GM18951 (cell line): ENCODE results near the gene JAKMIP1.

Experiments used
- POLR2A ChIP-seq: IDR thresholded peaks from 4 replicates; pipeline ENCODE4 v1.6.1; 2011; ENCODE audit warnings: mild to moderate bottlenecking; ENCODE audit not compliant: insufficient read length, insufficient read depth; ENCODE audit errors: extremely low read depth
- in situ Hi-C: fragments of 300-500 bp; cut with MboI; formaldehyde crosslinking; loops from one replicate; pipeline ENCODE4 v1.12.0; 2022; ENCODE audit warnings: low sequenced_read_pairs, mixed read lengths, inconsistent platforms; ENCODE audit not compliant: unreplicated experiment

JAKMIP1 gene

GRCh38 chr4:6115746-6116586, 84.4 kb downstream of the JAKMIP1 start:
- no peak for TF ChIP-seq POLR2A

GRCh38 chr4:6115342-6115741, 85.0 kb downstream of the JAKMIP1 start:
- no peak for TF ChIP-seq POLR2A
- in situ Hi-C loops = no loop called here

More at GRCh38 chr4:6115746-6116586, 84.4 kb downstream of the JAKMIP1 start:
- in situ Hi-C loops = no loop called here

- in situ Hi-C loops = no loop called here
- TF ChIP-seq POLR2A = no peak
Observed at GRCh38 chr4:6114601-6115000, 85.7 kb downstream of the JAKMIP1 start.

DNA sequence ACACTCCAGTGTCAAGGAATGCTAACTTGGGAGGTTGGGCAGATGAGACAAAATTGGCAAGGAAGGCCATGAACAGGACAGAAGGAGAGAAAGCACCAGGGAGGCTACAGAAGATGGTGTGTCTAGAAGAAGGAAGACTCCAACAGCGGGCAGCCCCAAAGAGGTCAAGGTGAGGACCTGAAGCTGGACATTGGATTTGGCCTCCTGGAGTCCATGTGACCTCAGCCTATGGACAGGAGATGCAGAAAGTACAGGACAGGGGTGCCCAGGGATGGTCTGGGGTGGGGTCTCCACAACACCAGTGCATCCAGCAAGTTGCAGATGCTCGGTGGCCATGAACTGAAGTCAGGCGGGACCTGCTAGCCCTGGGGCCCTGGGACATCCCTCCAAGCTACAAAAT, 86.2 kb downstream of the JAKMIP1 start:
- in situ Hi-C loops = no loop called here
- no peak for TF ChIP-seq POLR2A

GRCh38 chr4:6113641-6114040, 86.7 kb downstream of the JAKMIP1 start:
- in situ Hi-C loops = no loop called here
- no peak for TF ChIP-seq POLR2A

GRCh38 chr4:6112606-6113290, 87.6 kb downstream of the JAKMIP1 start:
- TF ChIP-seq POLR2A = no peak
- in situ Hi-C loops = no loop called here

DNA sequence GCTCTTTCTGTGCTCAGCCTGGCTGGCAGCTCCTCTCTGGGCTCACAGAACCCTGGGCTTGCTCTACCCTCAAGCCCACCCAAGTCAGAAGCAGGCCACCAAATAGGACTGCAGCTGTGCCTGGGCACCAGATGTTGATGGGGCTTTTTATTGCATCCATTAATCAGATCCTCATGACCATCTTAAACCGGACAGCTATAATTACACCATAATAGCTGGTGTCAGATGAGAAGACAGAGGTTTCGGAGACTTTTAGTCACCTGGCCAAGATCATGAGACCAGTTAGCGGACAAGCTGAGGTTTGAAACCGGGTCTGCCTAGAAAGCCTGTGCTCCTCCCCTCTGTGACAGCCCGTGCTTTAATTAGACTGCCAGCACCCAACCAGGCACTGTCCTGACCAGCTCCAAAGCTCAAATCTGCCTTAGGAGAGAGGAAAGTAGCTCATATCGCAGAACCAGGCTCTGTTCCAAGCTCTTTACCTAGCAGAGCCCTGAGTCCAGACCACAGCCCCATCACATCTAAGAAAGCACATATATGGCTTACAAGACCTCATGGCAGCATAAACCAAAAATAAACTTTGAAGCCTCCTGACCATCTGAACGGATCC, 88.9 kb downstream of the JAKMIP1 start:
- in situ Hi-C loops = no loop called here

DNA sequence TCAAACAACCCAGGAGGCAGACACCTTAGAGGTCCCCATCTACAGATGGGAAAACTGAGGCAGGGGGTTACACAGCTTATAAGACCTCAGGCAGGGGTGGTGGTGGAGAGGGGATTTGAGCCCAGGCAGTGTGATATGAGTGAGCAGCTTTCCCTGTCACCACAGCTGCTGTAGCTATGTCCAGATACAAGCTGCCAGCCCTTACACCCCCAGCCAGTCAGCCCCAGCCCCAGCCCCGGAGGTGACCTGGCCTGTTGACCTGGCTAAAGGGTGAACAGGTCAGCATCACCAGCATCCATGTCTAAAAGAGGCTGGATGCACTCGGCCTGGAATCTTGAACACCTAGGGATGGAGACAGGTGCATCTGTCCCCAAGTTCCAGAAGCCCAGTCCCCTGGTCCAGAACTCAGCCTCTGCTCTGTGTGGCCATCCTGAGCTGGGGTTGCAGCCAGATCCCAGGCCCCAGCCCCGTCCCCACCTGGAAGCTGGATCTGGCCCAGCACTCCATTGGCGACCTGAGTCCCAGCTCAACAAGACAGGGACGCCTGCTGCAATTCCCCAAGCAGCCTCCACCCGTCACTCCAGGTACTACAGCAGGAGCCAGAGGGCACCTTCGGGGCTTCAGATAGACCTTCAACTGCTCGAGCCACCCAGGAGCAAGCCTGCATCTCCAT, 89.5 kb downstream of the JAKMIP1 start:
- in situ Hi-C loops = no loop called here
- no peak for TF ChIP-seq POLR2A

More for the DNA sequence above, 88.9 kb downstream of the JAKMIP1 start:
- no peak for TF ChIP-seq POLR2A

DNA sequence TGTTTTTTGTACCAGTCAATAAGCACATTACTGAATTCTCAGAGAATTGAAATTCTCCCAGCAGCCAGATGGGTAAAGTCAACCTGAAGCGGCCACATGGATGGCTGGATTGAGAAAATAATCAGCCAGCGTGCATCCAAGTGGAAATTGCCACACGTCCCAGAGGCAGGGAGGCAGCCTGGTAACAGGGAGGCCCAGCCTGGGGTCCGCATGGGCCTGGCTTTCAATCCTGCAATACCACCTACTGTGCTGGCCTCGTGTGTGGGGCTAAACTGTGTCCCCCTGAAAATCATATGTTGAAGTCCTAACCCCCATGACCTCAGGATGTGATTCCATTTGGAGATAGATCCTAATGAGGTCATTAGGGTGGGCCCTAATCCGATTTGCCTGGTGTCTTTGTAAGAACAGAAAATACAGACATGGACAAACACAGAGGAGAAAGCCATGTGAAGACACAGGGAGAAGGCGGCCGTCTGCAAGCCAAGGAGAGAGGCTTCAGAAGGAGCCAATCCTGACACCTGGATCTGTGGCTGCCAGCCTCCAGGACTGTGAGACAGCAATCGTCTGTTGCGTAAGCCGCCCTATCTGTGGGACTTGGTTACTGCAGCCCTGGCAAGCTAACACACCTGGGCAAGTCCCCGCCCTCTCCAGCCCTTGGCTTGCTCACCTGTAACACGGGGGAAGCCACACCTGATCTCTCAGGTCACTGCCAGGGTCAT, 90.3 kb downstream of the JAKMIP1 start:
- in situ Hi-C loops = no loop called here
- no peak for TF ChIP-seq POLR2A

- no peak for TF ChIP-seq POLR2A
- in situ Hi-C loops = no loop called here
Observed at GRCh38 chr4:6107886-6108285, 92.5 kb downstream of the JAKMIP1 start.

- TF ChIP-seq POLR2A = no peak
- in situ Hi-C loops = no loop called here
Observed at GRCh38 chr4:6107114-6107791, 93.1 kb downstream of the JAKMIP1 start.

- TF ChIP-seq POLR2A = no peak
- in situ Hi-C loops = no loop called here
Observed at GRCh38 chr4:6106156-6106555, 94.2 kb downstream of the JAKMIP1 start.
